HG02763 (cell line): Measurements from ENCODE around the gene NOX3.
"Not testable (repeated sequence)": the region's sequence is repeated elsewhere in the genome, so short reads cannot be mapped to it uniquely, and the experiment has no call there.

Experiments used
- ATAC-seq: cut with Tn5 transposase; IDR thresholded peaks from one replicate; pipeline ENCODE4 v1.9.1; 2021; ENCODE audit warnings: mild to moderate bottlenecking, moderate library complexity; ENCODE audit not compliant: unreplicated experiment

NOX3 gene

GRCh38 chr6:155470979-155471616 lies 15.5 kb upstream of the NOX3 start:
- ATAC-seq, result not testable (repeated sequence)

- not testable (repeated sequence) for ATAC-seq
These were observed 12.9 kb upstream of the NOX3 start for GRCh38 chr6:155468543-155468942.

- ATAC-seq, result no peak
These were observed 10.9 kb upstream of the NOX3 start for GRCh38 chr6:155466539-155466938.

GRCh38 chr6:155461556-155461955 lies 5.9 kb upstream of the NOX3 start:
- no peak for ATAC-seq

- ATAC-seq, result no peak
These were observed 1.2 kb downstream of the NOX3 start for GRCh38 chr6:155454471-155454870.

GRCh38 chr6:155454008-155454407 lies 1.6 kb downstream of the NOX3 start:
- no peak for ATAC-seq

GRCh38 chr6:155452576-155452975 lies 3.1 kb downstream of the NOX3 start:
- ATAC-seq, result no peak

- ATAC-seq, result not testable (repeated sequence)
These were observed 4.1 kb downstream of the NOX3 start for GRCh38 chr6:155451530-155451929.

GRCh38 chr6:155450240-155450581 lies 5.4 kb downstream of the NOX3 start:
- ATAC-seq, result no peak

GRCh38 chr6:155449450-155450239 lies 6.0 kb downstream of the NOX3 start:
- no peak for ATAC-seq

GRCh38 chr6:155448668-155449449 lies 6.8 kb downstream of the NOX3 start:
- ATAC-seq, result no peak

GRCh38 chr6:155447949-155448348 lies 7.7 kb downstream of the NOX3 start:
- no peak for ATAC-seq

GRCh38 chr6:155444952-155445903 lies 10.4 kb downstream of the NOX3 start:
- ATAC-seq, result no peak

GRCh38 chr6:155444120-155444917 lies 11.3 kb downstream of the NOX3 start:
- ATAC-seq, result no peak

GRCh38 chr6:155443168-155443567 lies 12.5 kb downstream of the NOX3 start:
- no peak for ATAC-seq

GRCh38 chr6:155442562-155442961 lies 13.1 kb downstream of the NOX3 start:
- no peak for ATAC-seq

GRCh38 chr6:155441112-155441465 lies 14.6 kb downstream of the NOX3 start:
- ATAC-seq, result no peak

GRCh38 chr6:155440398-155441111 lies 15.1 kb downstream of the NOX3 start:
- no peak for ATAC-seq

- ATAC-seq, result no peak
These were observed 16.3 kb downstream of the NOX3 start for GRCh38 chr6:155439376-155439775.
